Loucy (cell line): ENCODE measurements around the gene FRAS1.

ENCODE experiments used
- EZH2phosphoT487 ChIP-seq: fragments of 200-600 bp; IDR thresholded peaks from 2 replicates; pipeline ENCODE4 v1.6.1; 2018; ENCODE audit warnings: antibody characterized with exemption, mild to moderate bottlenecking, moderate library complexity, borderline replicate concordance
- TF ChIP-seq, protein P1 (sequence below): fragments of 200-600 bp; sonication (generic); conservative IDR thresholded peaks from 2 replicates; pipeline ENCODE4 v1.5.1; 2014; ENCODE audit warnings: mild to moderate bottlenecking, antibody characterized with exemption, low read length

DNA sequence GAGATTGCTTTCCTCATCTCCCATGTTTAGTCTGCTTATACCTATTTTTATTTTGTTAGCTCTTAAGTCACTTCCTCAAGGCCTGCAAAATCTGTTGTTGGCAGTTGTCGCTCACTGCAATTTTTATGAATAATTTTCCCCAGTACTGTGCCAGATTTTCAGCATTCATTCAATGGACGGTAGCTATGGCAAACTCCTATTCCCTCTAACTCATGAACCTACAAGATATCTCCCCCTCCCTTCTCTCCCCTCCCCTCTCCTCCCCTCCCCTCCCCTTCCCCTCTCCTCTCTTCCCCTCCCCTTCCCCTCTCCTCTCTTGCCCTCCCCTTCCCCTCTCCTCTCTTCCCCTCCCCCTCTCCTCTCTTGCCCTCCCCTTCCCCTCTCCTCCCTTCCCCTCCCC, 160.4 kb downstream of the FRAS1 start:
- TF ChIP-seq, protein P1, sequence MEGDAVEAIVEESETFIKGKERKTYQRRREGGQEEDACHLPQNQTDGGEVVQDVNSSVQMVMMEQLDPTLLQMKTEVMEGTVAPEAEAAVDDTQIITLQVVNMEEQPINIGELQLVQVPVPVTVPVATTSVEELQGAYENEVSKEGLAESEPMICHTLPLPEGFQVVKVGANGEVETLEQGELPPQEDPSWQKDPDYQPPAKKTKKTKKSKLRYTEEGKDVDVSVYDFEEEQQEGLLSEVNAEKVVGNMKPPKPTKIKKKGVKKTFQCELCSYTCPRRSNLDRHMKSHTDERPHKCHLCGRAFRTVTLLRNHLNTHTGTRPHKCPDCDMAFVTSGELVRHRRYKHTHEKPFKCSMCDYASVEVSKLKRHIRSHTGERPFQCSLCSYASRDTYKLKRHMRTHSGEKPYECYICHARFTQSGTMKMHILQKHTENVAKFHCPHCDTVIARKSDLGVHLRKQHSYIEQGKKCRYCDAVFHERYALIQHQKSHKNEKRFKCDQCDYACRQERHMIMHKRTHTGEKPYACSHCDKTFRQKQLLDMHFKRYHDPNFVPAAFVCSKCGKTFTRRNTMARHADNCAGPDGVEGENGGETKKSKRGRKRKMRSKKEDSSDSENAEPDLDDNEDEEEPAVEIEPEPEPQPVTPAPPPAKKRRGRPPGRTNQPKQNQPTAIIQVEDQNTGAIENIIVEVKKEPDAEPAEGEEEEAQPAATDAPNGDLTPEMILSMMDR, result no peak
- no peak for TF ChIP-seq EZH2phosphoT487
